SK-N-SH (cell line): ENCODE data around the gene USP31. TPM values are rescaled to one million over a fixed set of nuclear protein-coding genes. Genes with fewer than 3 reads are reported as not detected.

ENCODE experiments used
- CTCF ChIA-PET: fragments of 300-600, 350-600 bp; formaldehyde crosslinking; extraction: SDS; loops from one replicate; lab custom pipeline; 2021; lab: Yijun Ruan, JAX
- POLR2A ChIA-PET: fragments of 350-600 bp; sonication (Branson Sonifier 250); formaldehyde crosslinking; extraction: SDS; loops from one replicate; lab custom pipeline; 2020; ENCODE audit warnings: antibody characterized with exemption, inconsistent platforms; lab: Yijun Ruan, JAX
- DNase-seq: peaks from one replicate; pipeline ENCODE4 v3.0.0; 2012
- H2AFZ ChIP-seq: fragments of 200-600 bp; sonication (generic); 2 replicates; pipeline ENCODE4 v1.8.1; 2016; ENCODE audit warnings: antibody characterized with exemption, mild to moderate bottlenecking, low read depth
- H3F3A ChIP-seq: fragments of 200-600 bp; sonication (generic); replicated peaks from 2 replicates; pipeline ENCODE3; 2016; ENCODE audit warnings: antibody characterized with exemption, mild to moderate bottlenecking; ENCODE audit not compliant: insufficient read depth
- H3K27ac ChIP-seq, 2 experiments: fragments of 200-500 bp in 1 of 2; fragments of 200-600 bp in 1 of 2; sonication (Bioruptor generic) in 1 of 2; sonication (generic), shearing (Covaris generic) in 1 of 2; 2 replicates each; pipeline versions ENCODE4 v1.5.1 to v1.6.1; 2014 to 2016; ENCODE audit warnings: low read depth in 2 of 2, inconsistent platforms in 1 of 2, low read length in 1 of 2, mild to moderate bottlenecking in 1 of 2, mixed read lengths in 1 of 2
- H3K27me3 ChIP-seq: fragments of 200-600 bp; sonication (generic), shearing (Covaris generic); 2 replicates; pipeline ENCODE4 v1.6.1; 2016; ENCODE audit warnings: mixed run types; ENCODE audit not compliant: insufficient read depth
- H3K36me3 ChIP-seq, 2 experiments: fragments of 200-500 bp in 1 of 2; fragments of 200-600 bp in 1 of 2; sonication (Bioruptor generic) in 1 of 2; sonication (generic) in 1 of 2; replicated peaks in 1 of 2; 2 replicates each; pipeline versions ENCODE3 to v1.5.1; 2014 to 2016; ENCODE audit warnings: low read length in 1 of 2, mild to moderate bottlenecking in 1 of 2; ENCODE audit not compliant: insufficient read depth in 2 of 2, control insufficient read depth in 1 of 2
- H3K4me1 ChIP-seq, 2 experiments: fragments of 200-500 bp in 1 of 2; fragments of 200-600 bp in 1 of 2; sonication (Bioruptor generic) in 1 of 2; sonication (generic), shearing (Covaris generic) in 1 of 2; 2 replicates each; pipeline versions ENCODE4 v1.5.1 to v1.6.1; 2014 to 2016; ENCODE audit warnings: low read depth in 1 of 2, low read length in 1 of 2, mixed run types in 1 of 2; ENCODE audit not compliant: insufficient read depth in 2 of 2, control insufficient read depth in 1 of 2
- H3K4me2 ChIP-seq: fragments of 200-600 bp; sonication (generic), shearing (Covaris generic); 2 replicates; pipeline ENCODE4 v1.6.1; 2017; ENCODE audit warnings: mixed run types
- H3K4me3 ChIP-seq, 2 experiments: fragments of 200-500 bp in 1 of 2; fragments of 200-600 bp in 1 of 2; sonication (Bioruptor generic) in 1 of 2; sonication (generic), shearing (Covaris generic) in 1 of 2; 2 replicates each; pipeline versions ENCODE4 v1.5.1 to v1.8.1; 2014 to 2016; ENCODE audit warnings: low read depth in 2 of 2, inconsistent platforms in 1 of 2, low read length in 1 of 2, mild to moderate bottlenecking in 1 of 2, mixed read lengths in 1 of 2, moderate library complexity in 1 of 2
- H3K79me2 ChIP-seq: fragments of 200-600 bp; sonication (generic); 2 replicates; pipeline ENCODE4 v1.8.1; 2017; ENCODE audit warnings: mild to moderate bottlenecking; ENCODE audit not compliant: insufficient read depth
- H3K9ac ChIP-seq: fragments of 200-600 bp; sonication (generic); 2 replicates; pipeline ENCODE4 v1.6.1; 2017; ENCODE audit warnings: mixed run types
- H3K9me2 ChIP-seq: fragments of 200-600 bp; sonication (generic); 2 replicates; pipeline ENCODE4 v1.6.1; 2017; ENCODE audit warnings: mixed run types
- H3K9me3 ChIP-seq: fragments of 200-600 bp; sonication (generic); 2 replicates; pipeline ENCODE4 v1.6.1; 2017; ENCODE audit warnings: mixed run types, mild to moderate bottlenecking, moderate library complexity
- H4K20me1 ChIP-seq: fragments of 200-600 bp; sonication (generic); 2 replicates; pipeline ENCODE4 v1.6.1; 2017; ENCODE audit warnings: mild to moderate bottlenecking, mixed run types; ENCODE audit not compliant: insufficient read depth
- CHD2 ChIP-seq: fragments of 150-350 bp; IDR thresholded peaks from 2 replicates; pipeline ENCODE4 v1.6.1; 2018; ENCODE audit warnings: low read length; ENCODE audit not compliant: partially characterized antibody
- CTCF ChIP-seq: fragments of 200-600 bp; sonication (generic); IDR thresholded peaks from 2 replicates; pipeline ENCODE4 v1.6.1; 2017; ENCODE audit warnings: antibody characterized with exemption, mild to moderate bottlenecking, moderate library complexity
- FOXM1 ChIP-seq: IDR thresholded peaks from 2 replicates; pipeline ENCODE4 v1.4.0; 2012; ENCODE audit warnings: low read depth, mild to moderate bottlenecking
- MAX ChIP-seq: IDR thresholded peaks from 2 replicates; pipeline ENCODE4 v1.4.0; 2012; ENCODE audit warnings: low read depth
- POLR2AphosphoS5 ChIP-seq: IDR thresholded peaks from 2 replicates; pipeline ENCODE4 v1.6.1; 2012; ENCODE audit warnings: low read depth, low read length
- RAD21 ChIP-seq: IDR thresholded peaks from 2 replicates; pipeline ENCODE4 v1.6.1; 2012; ENCODE audit warnings: mild to moderate bottlenecking, low read length
- RCOR1 ChIP-seq: fragments of 150-350 bp; IDR thresholded peaks from 2 replicates; pipeline ENCODE4 v1.6.1; 2017; ENCODE audit warnings: antibody characterized with exemption, low read length
- RFX5 ChIP-seq: IDR thresholded peaks from 2 replicates; pipeline ENCODE4 v1.6.1; 2012; ENCODE audit warnings: mild to moderate bottlenecking, improper control_type of control experiment, low read length
- SIN3A ChIP-seq: IDR thresholded peaks from 2 replicates; pipeline ENCODE4 v1.6.1; 2012; ENCODE audit warnings: low read depth, mild to moderate bottlenecking, low read length, moderate library complexity, borderline replicate concordance
- SMC3 ChIP-seq: IDR thresholded peaks from 2 replicates; pipeline ENCODE4 v1.6.1; 2012; ENCODE audit warnings: low read depth, low read length, improper control_type of control experiment
- TEAD4 ChIP-seq: IDR thresholded peaks from 2 replicates; pipeline ENCODE4 v1.4.0; 2012; ENCODE audit warnings: mild to moderate bottlenecking, borderline replicate concordance; ENCODE audit not compliant: insufficient read depth
- ZBTB33 ChIP-seq: IDR thresholded peaks from 2 replicates; pipeline ENCODE4 v1.4.0; 2012; ENCODE audit warnings: low read depth, borderline replicate concordance
- WGBS: methylation state at CpG from one replicate; pipeline ENCODE4 v1.1.6; 2017; ENCODE audit warnings: low lambda C conversion rate; 5-methylcytosine and 5-hydroxymethylcytosine counted together
- polyA plus RNA-seq, 3 experiments: library from polyadenylated mRNA; depleted of rRNA; stranded (reverse); fragments of >200 nt; gene quantifications; 2 replicates each; pipeline ENCODE4 v1.2.3, GENCODE V29; 2012
- TF ChIP-seq, protein P1 (sequence below): fragments of 150-350 bp; IDR thresholded peaks from 2 replicates; pipeline ENCODE4 v1.6.1; 2016; ENCODE audit warnings: mild to moderate bottlenecking, low read depth, low read length
- TF ChIP-seq, protein P2 (sequence below): fragments of 150-350 bp; IDR thresholded peaks from 2 replicates; pipeline ENCODE4 v1.6.1; 2017; ENCODE audit warnings: antibody characterized with exemption, low read length, low read depth, borderline replicate concordance

Gene USP31
- polyA plus RNA-seq, 1 of the 3 experiments (the other 2 are of a cell fraction): 3.2 TPM

GRCh38 chr16:23068079-23068736 lies 81.0 kb downstream of the USP31 start:
- 93% methylated on average over 15 of the region's 20 CpGs for WGBS
- Histone ChIP-seq H3K4me2 (no peak overlapping the region), H3K9ac (no peak overlapping the region), H3K9me2 (no peaks in the 10 kb centered on the region), H3K79me2 (no peaks in the 10 kb centered on the region), H3K27me3 (no peaks in the 10 kb centered on the region), H3K4me1 (peaks cover 19 to 22% of the 10 kb centered on the region in 2 experiments), H2AFZ (no peak overlapping the region), H3K9me3 (no peaks in the 10 kb centered on the region), H3K27ac (no peak overlapping the region), H4K20me1 (no peaks in the 10 kb centered on the region), H3K36me3 (peaks cover 30 to 45% of the 10 kb centered on the region in 2 experiments), H3F3A (peaks cover 29% of the 10 kb centered on the region), H3K4me3 (no peak overlapping the region)
- ChIA-PET POLR2A (no interaction called here), CTCF (interaction anchor here (1.1 to 4.4 kb wide), 5 partner anchors 8 to 169 kb away, joined by 3 to 29 read pairs (median 4); no protein-coding TSS in a partner anchor)
- no peak for DNase-seq
- TF ChIP-seq CHD2: no peak
- no peak for TF ChIP-seq POLR2AphosphoS5
- no peak for TF ChIP-seq ZBTB33
- TF ChIP-seq SMC3: no peak
- no peak for TF ChIP-seq CTCF
- TF ChIP-seq FOXM1: no peak
- TF ChIP-seq MAX: no peak
- no peak for TF ChIP-seq RAD21
- TF ChIP-seq, protein P1, sequence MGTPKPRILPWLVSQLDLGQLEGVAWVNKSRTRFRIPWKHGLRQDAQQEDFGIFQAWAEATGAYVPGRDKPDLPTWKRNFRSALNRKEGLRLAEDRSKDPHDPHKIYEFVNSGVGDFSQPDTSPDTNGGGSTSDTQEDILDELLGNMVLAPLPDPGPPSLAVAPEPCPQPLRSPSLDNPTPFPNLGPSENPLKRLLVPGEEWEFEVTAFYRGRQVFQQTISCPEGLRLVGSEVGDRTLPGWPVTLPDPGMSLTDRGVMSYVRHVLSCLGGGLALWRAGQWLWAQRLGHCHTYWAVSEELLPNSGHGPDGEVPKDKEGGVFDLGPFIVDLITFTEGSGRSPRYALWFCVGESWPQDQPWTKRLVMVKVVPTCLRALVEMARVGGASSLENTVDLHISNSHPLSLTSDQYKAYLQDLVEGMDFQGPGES: no peak
- no peak for TF ChIP-seq RFX5
- no peak for TF ChIP-seq SIN3A
- TF ChIP-seq TEAD4: no peak
- no peak for TF ChIP-seq RCOR1
- TF ChIP-seq, protein P2, sequence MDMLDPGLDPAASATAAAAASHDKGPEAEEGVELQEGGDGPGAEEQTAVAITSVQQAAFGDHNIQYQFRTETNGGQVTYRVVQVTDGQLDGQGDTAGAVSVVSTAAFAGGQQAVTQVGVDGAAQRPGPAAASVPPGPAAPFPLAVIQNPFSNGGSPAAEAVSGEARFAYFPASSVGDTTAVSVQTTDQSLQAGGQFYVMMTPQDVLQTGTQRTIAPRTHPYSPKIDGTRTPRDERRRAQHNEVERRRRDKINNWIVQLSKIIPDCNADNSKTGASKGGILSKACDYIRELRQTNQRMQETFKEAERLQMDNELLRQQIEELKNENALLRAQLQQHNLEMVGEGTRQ: no peak
